ENCODE data around the gene PHKB.

Gene PHKB

DNA sequence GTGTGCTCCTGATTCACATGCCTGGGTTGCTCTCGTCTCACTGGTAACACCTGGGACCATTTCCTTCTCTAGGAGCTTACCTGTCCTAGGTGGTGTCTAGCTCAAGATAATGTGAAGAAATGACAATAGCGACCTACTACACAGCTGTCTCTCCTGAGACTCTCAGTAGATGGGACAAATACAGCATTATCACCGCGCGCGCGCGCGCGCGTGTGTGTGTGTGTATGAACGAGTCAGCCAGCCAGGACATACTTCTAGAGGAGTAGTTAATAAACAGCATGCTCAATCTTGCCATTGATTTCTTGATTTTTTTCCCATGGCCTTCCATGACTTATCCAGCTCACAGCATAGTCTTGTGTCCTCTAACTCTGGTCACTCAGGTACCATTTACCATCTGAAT is 268.6 kb downstream of the PHKB start:
- no peak for DNase-seq (ENCODE audit: low spot score)

DNA sequence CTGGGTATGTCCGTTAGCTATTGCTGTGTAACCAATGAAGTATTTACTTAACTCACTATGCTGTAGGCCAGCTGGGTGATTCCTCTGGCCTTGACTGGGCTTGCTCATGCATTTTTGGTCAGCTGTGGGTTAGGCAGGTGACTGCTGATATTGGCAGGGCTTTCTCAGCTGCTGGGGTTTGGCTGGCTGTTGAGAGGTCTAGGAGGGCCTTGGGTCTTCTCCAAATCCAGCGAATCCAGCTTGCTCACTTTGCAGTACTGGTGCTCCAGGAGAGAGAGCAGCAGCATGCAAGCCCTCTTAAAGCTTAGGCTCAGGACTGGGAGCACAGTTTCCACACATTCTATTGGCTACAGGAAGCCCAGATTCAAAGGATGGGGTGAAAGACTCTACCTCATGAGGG is 270.1 kb downstream of the PHKB start:
- DNase-seq (ENCODE audit: low spot score), result no peak

DNA sequence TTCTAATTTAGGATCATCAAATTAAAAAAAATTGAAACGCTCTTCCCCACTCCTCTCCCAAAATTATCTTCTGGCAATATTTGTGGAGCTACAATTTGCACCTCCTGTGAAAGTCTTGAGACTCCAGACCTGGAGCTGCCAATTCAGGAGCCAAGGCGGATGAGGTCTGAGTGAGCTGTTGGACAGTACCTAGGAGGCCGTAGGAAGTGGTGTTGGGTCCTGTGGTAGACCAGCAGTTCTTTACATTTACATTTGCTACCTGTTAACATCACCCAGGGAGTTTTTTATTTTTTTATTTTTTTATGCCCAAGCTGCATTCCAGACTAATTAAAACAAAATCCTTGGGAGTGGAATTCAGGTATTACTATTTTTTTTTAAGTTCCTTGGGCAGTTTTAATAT is 271.0 kb downstream of the PHKB start:
- no peak for DNase-seq (ENCODE audit: low spot score)

GRCh38 chr16:47732523-47733111 is 271.5 kb downstream of the PHKB start:
- DNase-seq (ENCODE audit: low spot score), result no peak

- DNase-seq (ENCODE audit: low spot score), result no peak
These were observed 273.1 kb downstream of the PHKB start for GRCh38 chr16:47734081-47734857.

GRCh38 chr16:47734987-47735594 is 274.0 kb downstream of the PHKB start:
- no peak for DNase-seq (ENCODE audit: low spot score)

GRCh38 chr16:47750371-47750770 is 289.2 kb downstream of the PHKB start:
- no peak for DNase-seq (ENCODE audit: low spot score)
